ENCODE results near the gene GALC.
A peak's percentile ranks its signal among the peaks of the same experiment; 100 is the strongest.

Gene GALC

GRCh38 chr14:87994974-87995373, 2.0 kb upstream of the GALC start:
- Histone ChIP-seq H4K20me1 (ENCODE audit: insufficient read depth, low read length, poor library complexity, severe bottlenecking) (no peaks in the 10 kb centered on the region), H3K79me2 (ENCODE audit: insufficient read depth, low read length) (peaks cover 32% of the 10 kb centered on the region), H3K9me3 (ENCODE audit: insufficient read depth, low read depth, low read length) (no peaks in the 10 kb centered on the region), H3K4me1 (ENCODE audit: insufficient read depth, low read length, poor library complexity, severe bottlenecking) (peaks cover 51% of the 10 kb centered on the region), H3K4me3 (ENCODE audit: low read length, poor library complexity, severe bottlenecking) (no peak overlapping the region), H2AFZ (ENCODE audit: low read length) (peak overlapping the region; percentile 86; the same call in 1 of the 2 replicates), H3K27me3 (ENCODE audit: insufficient read depth, low read length, poor library complexity, severe bottlenecking) (no peaks in the 10 kb centered on the region), H3K4me2 (ENCODE audit: low read depth, low read length, poor library complexity, severe bottlenecking) (no peak overlapping the region), H3K9ac (ENCODE audit: low read depth, low read length, poor library complexity, severe bottlenecking) (no peak overlapping the region), H3F3A (ENCODE audit: low read depth) (no peaks in the 10 kb centered on the region), H3K9me2 (replicated peaks; ENCODE audit: low read depth, low read length) (no peaks in the 10 kb centered on the region), H3K36me3 (ENCODE audit: insufficient read depth, low read length) (no peaks in the 10 kb centered on the region)
- no peak for TF ChIP-seq CTCF (conservative IDR thresholded peaks at IDR 0.05; ENCODE audit: low read length)
- no peak for TF ChIP-seq EZH2phosphoT487 (IDR thresholded peaks at IDR 0.05; ENCODE audit: borderline replicate concordance)

- TF ChIP-seq CTCF (conservative IDR thresholded peaks at IDR 0.05; ENCODE audit: low read length): no peak
- TF ChIP-seq EZH2phosphoT487 (IDR thresholded peaks at IDR 0.05; ENCODE audit: borderline replicate concordance): no peak
- Histone ChIP-seq H3K27me3 (ENCODE audit: insufficient read depth, low read length, poor library complexity, severe bottlenecking) (no peaks in the 10 kb centered on the region), H3K4me3 (ENCODE audit: low read length, poor library complexity, severe bottlenecking) (peak overlapping the region; percentile 79), H3K4me1 (ENCODE audit: insufficient read depth, low read length, poor library complexity, severe bottlenecking) (peaks cover 74% of the 10 kb centered on the region), H3K36me3 (ENCODE audit: insufficient read depth, low read length) (no peaks in the 10 kb centered on the region), H3K4me2 (ENCODE audit: low read depth, low read length, poor library complexity, severe bottlenecking) (peak overlapping the region; percentile 79), H3K9me3 (ENCODE audit: insufficient read depth, low read depth, low read length) (no peaks in the 10 kb centered on the region), H3K79me2 (ENCODE audit: insufficient read depth, low read length) (peaks cover 39% of the 10 kb centered on the region), H4K20me1 (ENCODE audit: insufficient read depth, low read length, poor library complexity, severe bottlenecking) (no peaks in the 10 kb centered on the region), H3K9ac (ENCODE audit: low read depth, low read length, poor library complexity, severe bottlenecking) (peak overlapping the region; percentile 87), H3K9me2 (replicated peaks; ENCODE audit: low read depth, low read length) (no peaks in the 10 kb centered on the region), H2AFZ (ENCODE audit: low read length) (peak overlapping the region; percentile 76; the same call in 1 of the 2 replicates), H3F3A (ENCODE audit: low read depth) (no peaks in the 10 kb centered on the region)
Measured at GRCh38 chr14:87992346-87992717, 650 bp downstream of the GALC start.

GRCh38 chr14:87990682-87991081, 2.3 kb downstream of the GALC start:
- TF ChIP-seq EZH2phosphoT487 (IDR thresholded peaks at IDR 0.05; ENCODE audit: borderline replicate concordance) (no peak), CTCF (conservative IDR thresholded peaks at IDR 0.05; ENCODE audit: low read length) (no peak)
- H3K36me3 ChIP-seq (ENCODE audit: insufficient read depth, low read length): no peaks in the 10 kb centered on the region
- no peaks in the 10 kb centered on the region for H3K27me3 ChIP-seq (ENCODE audit: insufficient read depth, low read length, poor library complexity, severe bottlenecking)
- H3K9me2 ChIP-seq (replicated peaks; ENCODE audit: low read depth, low read length): no peaks in the 10 kb centered on the region
- peak overlapping the region; percentile 79 for H3K4me3 ChIP-seq (ENCODE audit: low read length, poor library complexity, severe bottlenecking)
- no peaks in the 10 kb centered on the region for H3F3A ChIP-seq (ENCODE audit: low read depth)
- H2AFZ ChIP-seq (ENCODE audit: low read length): no peak overlapping the region
- peaks cover 68% of the 10 kb centered on the region for H3K4me1 ChIP-seq (ENCODE audit: insufficient read depth, low read length, poor library complexity, severe bottlenecking)
- H3K9ac ChIP-seq (ENCODE audit: low read depth, low read length, poor library complexity, severe bottlenecking): no peak overlapping the region
- H3K79me2 ChIP-seq (ENCODE audit: insufficient read depth, low read length): peaks cover 39% of the 10 kb centered on the region
- peak overlapping the region; percentile 79 for H3K4me2 ChIP-seq (ENCODE audit: low read depth, low read length, poor library complexity, severe bottlenecking)
- no peaks in the 10 kb centered on the region for H3K9me3 ChIP-seq (ENCODE audit: insufficient read depth, low read depth, low read length)
- no peaks in the 10 kb centered on the region for H4K20me1 ChIP-seq (ENCODE audit: insufficient read depth, low read length, poor library complexity, severe bottlenecking)
